Rectal smooth muscle tissue (tissue), 1 donor: Measurements from ENCODE around the gene PALS2.

Experiments
- H3K27ac ChIP-seq: one replicate; pipeline ENCODE4 v1.7.0; 2013; ENCODE audit warnings: low read depth, low read length, inconsistent platforms
- H3K27me3 ChIP-seq: one replicate; pipeline ENCODE4 v1.7.0; 2013; ENCODE audit warnings: low read length; ENCODE audit not compliant: control insufficient read depth, insufficient read depth
- H3K36me3 ChIP-seq: one replicate; pipeline ENCODE4 v1.7.0; 2013; ENCODE audit warnings: low read length; ENCODE audit not compliant: control insufficient read depth, insufficient read depth
- H3K4me1 ChIP-seq: one replicate; pipeline ENCODE4 v1.7.0; 2013; ENCODE audit warnings: low read length; ENCODE audit not compliant: control insufficient read depth, insufficient read depth
- H3K4me3 ChIP-seq: one replicate; pipeline ENCODE4 v1.7.0; 2013; ENCODE audit warnings: low read length
- H3K9ac ChIP-seq: one replicate; pipeline ENCODE4 v1.7.0; 2013; ENCODE audit warnings: low read length

PALS2 gene

GRCh38 chr7:24597014-24597413 is 23.8 kb downstream of the PALS2 start:
- no peaks in the 10 kb centered on the region for H3K36me3 ChIP-seq
- H3K27ac ChIP-seq, result no peak overlapping the region
- H3K4me3 ChIP-seq, result no peak overlapping the region
- H3K27me3 ChIP-seq, result no peaks in the 10 kb centered on the region
- no peak overlapping the region for H3K9ac ChIP-seq
- H3K4me1 ChIP-seq, result no peaks in the 10 kb centered on the region

- Histone ChIP-seq H3K9ac (no peak overlapping the region), H3K4me3 (no peak overlapping the region), H3K36me3 (no peaks in the 10 kb centered on the region), H3K4me1 (no peaks in the 10 kb centered on the region), H3K27me3 (no peaks in the 10 kb centered on the region), H3K27ac (no peak overlapping the region)
These were observed 28.3 kb downstream of the PALS2 start for GRCh38 chr7:24601600-24601999.

DNA sequence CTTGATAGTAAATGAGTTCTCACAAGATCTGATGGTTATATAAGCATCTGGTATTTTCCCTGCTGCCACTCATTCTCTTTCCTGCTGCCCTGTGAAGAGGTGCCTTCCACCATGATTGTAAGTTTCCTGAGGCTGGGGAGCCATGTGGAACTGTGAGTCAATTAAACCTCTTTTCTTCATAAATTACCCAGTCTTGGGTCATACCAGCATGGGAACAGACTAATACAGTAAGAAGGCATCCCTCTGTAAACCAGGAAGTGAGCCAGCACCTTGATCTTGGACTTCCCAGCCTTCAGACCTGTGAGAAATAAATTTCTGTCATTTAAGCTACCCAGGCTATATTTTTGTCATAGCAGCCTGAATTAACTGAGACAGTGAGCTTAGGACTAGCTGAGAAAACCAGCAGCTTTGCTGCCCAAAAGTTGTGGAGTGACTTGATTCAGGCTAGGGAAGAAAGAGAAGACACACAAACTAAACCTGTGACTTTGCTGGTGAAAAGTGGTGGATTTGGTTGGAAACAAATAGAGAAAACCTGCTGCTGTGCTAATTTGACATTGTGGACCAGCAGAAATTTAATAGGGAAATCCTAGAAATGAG is 29.7 kb downstream of the PALS2 start:
- Histone ChIP-seq H3K27ac (no peak overlapping the region), H3K4me1 (no peaks in the 10 kb centered on the region), H3K4me3 (no peak overlapping the region), H3K9ac (no peak overlapping the region), H3K27me3 (no peaks in the 10 kb centered on the region), H3K36me3 (no peaks in the 10 kb centered on the region)

DNA sequence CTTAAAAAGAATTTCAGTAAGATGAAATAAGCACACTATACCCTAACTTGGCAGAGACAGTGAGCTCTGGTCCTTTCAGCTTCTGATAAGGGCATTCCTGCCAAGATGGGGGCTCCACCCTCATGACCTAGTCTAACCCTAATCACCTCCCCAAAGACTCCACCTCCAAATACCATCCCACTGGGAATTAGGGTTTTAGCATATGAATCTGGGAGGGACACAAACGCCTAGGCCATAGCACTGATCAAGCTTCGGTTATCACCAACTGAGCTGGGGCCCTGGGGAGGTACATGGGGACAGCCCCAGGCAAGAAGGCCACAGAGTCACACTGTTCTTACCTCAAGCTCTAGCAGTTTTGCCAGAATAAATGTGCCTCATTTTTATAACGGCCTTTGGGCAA is 31.4 kb downstream of the PALS2 start:
- H3K27me3 ChIP-seq, result no peaks in the 10 kb centered on the region
- H3K27ac ChIP-seq, result no peak overlapping the region
- H3K4me3 ChIP-seq, result no peak overlapping the region
- no peaks in the 10 kb centered on the region for H3K4me1 ChIP-seq
- no peak overlapping the region for H3K9ac ChIP-seq
- no peaks in the 10 kb centered on the region for H3K36me3 ChIP-seq

- no peak overlapping the region for H3K4me3 ChIP-seq
- no peaks in the 10 kb centered on the region for H3K4me1 ChIP-seq
- no peaks in the 10 kb centered on the region for H3K27me3 ChIP-seq
- H3K9ac ChIP-seq, result no peak overlapping the region
- no peaks in the 10 kb centered on the region for H3K36me3 ChIP-seq
- H3K27ac ChIP-seq, result no peak overlapping the region
These were observed 35.3 kb downstream of the PALS2 start for GRCh38 chr7:24608504-24608903.

GRCh38 chr7:24609059-24609458 is 35.8 kb downstream of the PALS2 start:
- Histone ChIP-seq H3K4me3 (no peak overlapping the region), H3K36me3 (no peaks in the 10 kb centered on the region), H3K9ac (no peak overlapping the region), H3K27ac (no peak overlapping the region), H3K27me3 (no peaks in the 10 kb centered on the region), H3K4me1 (no peaks in the 10 kb centered on the region)

- Histone ChIP-seq H3K4me3 (no peak overlapping the region), H3K36me3 (no peaks in the 10 kb centered on the region), H3K27ac (no peak overlapping the region), H3K4me1 (no peaks in the 10 kb centered on the region), H3K27me3 (no peaks in the 10 kb centered on the region), H3K9ac (no peak overlapping the region)
These were observed 36.3 kb downstream of the PALS2 start for GRCh38 chr7:24609570-24609969.

DNA sequence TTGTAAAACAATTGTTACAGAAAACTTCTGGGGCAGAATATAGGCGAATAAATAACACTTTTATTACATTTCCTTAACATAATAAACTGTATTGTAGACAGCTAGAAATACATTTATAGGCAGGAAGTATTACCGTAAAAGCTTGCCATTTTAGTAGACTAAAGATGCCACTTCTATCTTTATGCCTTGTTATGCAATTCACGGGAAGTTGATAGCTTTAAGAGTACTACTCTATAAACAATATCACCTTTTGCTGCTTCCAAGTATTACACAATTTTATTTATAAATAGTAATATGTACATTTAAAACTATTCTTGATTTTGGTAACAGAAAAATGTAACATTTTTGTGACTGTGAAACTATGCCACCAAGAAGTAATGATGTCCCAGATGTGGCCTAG is 37.9 kb downstream of the PALS2 start:
- H3K9ac ChIP-seq, result no peak overlapping the region
- no peaks in the 10 kb centered on the region for H3K36me3 ChIP-seq
- no peaks in the 10 kb centered on the region for H3K4me1 ChIP-seq
- no peak overlapping the region for H3K4me3 ChIP-seq
- H3K27ac ChIP-seq, result no peak overlapping the region
- no peaks in the 10 kb centered on the region for H3K27me3 ChIP-seq

GRCh38 chr7:24617957-24618616 is 44.8 kb downstream of the PALS2 start:
- H3K27ac ChIP-seq, result no peak overlapping the region

GRCh38 chr7:24619978-24620377 is 46.7 kb downstream of the PALS2 start:
- H3K27ac ChIP-seq, result no peak overlapping the region
- H3K4me1 ChIP-seq, result no peaks in the 10 kb centered on the region
- no peak overlapping the region for H3K9ac ChIP-seq
- H3K36me3 ChIP-seq, result no peaks in the 10 kb centered on the region
- H3K27me3 ChIP-seq, result no peaks in the 10 kb centered on the region
- H3K4me3 ChIP-seq, result no peak overlapping the region

More at GRCh38 chr7:24617957-24618616, 44.8 kb downstream of the PALS2 start:
- Histone ChIP-seq H3K27me3 (no peaks in the 10 kb centered on the region), H3K4me3 (no peak overlapping the region), H3K4me1 (no peaks in the 10 kb centered on the region), H3K36me3 (no peaks in the 10 kb centered on the region), H3K9ac (no peak overlapping the region)

DNA sequence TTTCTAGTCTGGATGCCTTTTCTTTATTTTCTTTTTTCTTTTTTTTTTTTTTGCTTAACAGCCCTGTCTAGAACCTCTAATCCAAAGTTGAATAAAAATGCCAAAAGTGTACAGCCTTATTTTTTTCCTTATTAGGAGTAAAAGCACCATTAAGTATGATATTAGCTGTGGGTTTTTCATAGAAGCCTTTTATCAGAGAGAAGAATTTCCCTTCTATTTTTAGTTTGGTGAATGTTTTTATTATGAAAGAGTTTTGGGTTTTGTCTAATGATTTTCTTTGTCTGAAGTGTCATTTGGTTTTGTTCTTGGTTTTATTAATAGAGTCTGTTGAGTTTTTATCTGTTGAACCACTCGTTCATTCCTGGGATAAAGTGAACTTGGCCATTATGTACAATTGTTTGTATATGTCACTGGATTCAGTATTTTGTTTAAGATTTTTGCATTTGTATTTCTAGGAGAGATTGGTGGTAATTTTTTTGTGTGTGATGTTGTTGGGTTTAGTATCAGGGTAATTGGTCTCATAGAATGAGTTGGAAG is 49.5 kb downstream of the PALS2 start:
- H3K36me3 ChIP-seq, result no peaks in the 10 kb centered on the region
- no peak overlapping the region for H3K27ac ChIP-seq
- H3K27me3 ChIP-seq, result no peaks in the 10 kb centered on the region
- H3K4me3 ChIP-seq, result no peak overlapping the region
- H3K9ac ChIP-seq, result no peak overlapping the region
- H3K4me1 ChIP-seq, result no peaks in the 10 kb centered on the region
